Measurements from ENCODE around the gene ABHD12.

ABHD12 gene

GRCh38 chr20:25319241-25320034 is 71.2 kb downstream of the ABHD12 start:
- no peak for DNase-seq (ENCODE audit: low spot score)
- no peaks in the 10 kb centered on the region for H3K27me3 ChIP-seq (ENCODE audit: insufficient read depth, poor library complexity, severe bottlenecking)

GRCh38 chr20:25318471-25319240 is 72.0 kb downstream of the ABHD12 start:
- ATAC-seq (ENCODE audit: low read depth) (no peak), DNase-seq (ENCODE audit: low spot score) (no peak)
- H3K27ac ChIP-seq (ENCODE audit: poor library complexity, severe bottlenecking) = no peak overlapping the region
- peaks cover 4% of the 10 kb centered on the region; the same call in 1 of the 2 replicates for H3K36me3 ChIP-seq (ENCODE audit: low read depth)
- H3K4me1 ChIP-seq (ENCODE audit: insufficient read depth, poor library complexity, severe bottlenecking) = peaks cover 7% of the 10 kb centered on the region
- H3K9me3 ChIP-seq (ENCODE audit: severe bottlenecking) = no peaks in the 10 kb centered on the region
- no peak overlapping the region for H3K4me3 ChIP-seq (ENCODE audit: severe bottlenecking)
- no peak for TF ChIP-seq CTCF (IDR thresholded peaks at IDR 0.05; ENCODE audit: poor library complexity, severe bottlenecking)
- H3K27me3 ChIP-seq (ENCODE audit: insufficient read depth, poor library complexity, severe bottlenecking) = no peaks in the 10 kb centered on the region

More at GRCh38 chr20:25319241-25320034, 71.2 kb downstream of the ABHD12 start:
- Histone ChIP-seq H3K4me1 (ENCODE audit: insufficient read depth, poor library complexity, severe bottlenecking) (peaks cover 7% of the 10 kb centered on the region), H3K27ac (ENCODE audit: poor library complexity, severe bottlenecking) (no peak overlapping the region), H3K9me3 (ENCODE audit: severe bottlenecking) (no peaks in the 10 kb centered on the region), H3K36me3 (ENCODE audit: low read depth) (peaks cover 4% of the 10 kb centered on the region; the same call in 1 of the 2 replicates), H3K4me3 (ENCODE audit: severe bottlenecking) (no peak overlapping the region)
- no peak for TF ChIP-seq CTCF (IDR thresholded peaks at IDR 0.05; ENCODE audit: poor library complexity, severe bottlenecking)
- ATAC-seq (ENCODE audit: low read depth) = no peak

GRCh38 chr20:25317351-25318075 is 73.1 kb downstream of the ABHD12 start:
- DNase-seq (ENCODE audit: low spot score) (no peak), ATAC-seq (ENCODE audit: low read depth) (no peak)
- H3K27me3 ChIP-seq (ENCODE audit: insufficient read depth, poor library complexity, severe bottlenecking) = no peaks in the 10 kb centered on the region
- TF ChIP-seq CTCF (IDR thresholded peaks at IDR 0.05; ENCODE audit: poor library complexity, severe bottlenecking) = no peak
- H3K9me3 ChIP-seq (ENCODE audit: severe bottlenecking) = no peaks in the 10 kb centered on the region
- H3K36me3 ChIP-seq (ENCODE audit: low read depth) = peaks cover 4% of the 10 kb centered on the region; the same call in 1 of the 2 replicates
- no peak overlapping the region for H3K4me3 ChIP-seq (ENCODE audit: severe bottlenecking)
- no peak overlapping the region for H3K27ac ChIP-seq (ENCODE audit: poor library complexity, severe bottlenecking)
- H3K4me1 ChIP-seq (ENCODE audit: insufficient read depth, poor library complexity, severe bottlenecking) = peaks cover 7% of the 10 kb centered on the region

- no peak overlapping the region for H3K27ac ChIP-seq (ENCODE audit: poor library complexity, severe bottlenecking)
- DNase-seq (ENCODE audit: low spot score) = no peak
- no peaks in the 10 kb centered on the region for H3K27me3 ChIP-seq (ENCODE audit: insufficient read depth, poor library complexity, severe bottlenecking)
- no peak overlapping the region for H3K4me3 ChIP-seq (ENCODE audit: severe bottlenecking)
- H3K36me3 ChIP-seq (ENCODE audit: low read depth) = no peaks in the 10 kb centered on the region
- peaks cover 7% of the 10 kb centered on the region for H3K4me1 ChIP-seq (ENCODE audit: insufficient read depth, poor library complexity, severe bottlenecking)
- TF ChIP-seq CTCF (IDR thresholded peaks at IDR 0.05; ENCODE audit: poor library complexity, severe bottlenecking) = no peak
- ATAC-seq (ENCODE audit: low read depth) = no peak
- no peaks in the 10 kb centered on the region for H3K9me3 ChIP-seq (ENCODE audit: severe bottlenecking)
Observed at GRCh38 chr20:25316506-25317190, 74.0 kb downstream of the ABHD12 start.
